WTC11 (cell line): ENCODE results near the gene COL5A1.
A peak's percentile ranks its signal among the peaks of the same experiment; 100 is the strongest.

Experiments
- CREB1 ChIP-seq: sonication (generic); formaldehyde crosslinking; IDR thresholded peaks from 2 replicates; pipeline ENCODE4 v1.8.0; 2023; ENCODE audit warnings: mild to moderate bottlenecking, missing genetic modification reagents
- ETV6 ChIP-seq: sonication (generic); formaldehyde crosslinking; IDR thresholded peaks from 2 replicates; pipeline ENCODE4 v1.8.1; 2022; ENCODE audit warnings: mild to moderate bottlenecking, missing genetic modification reagents
- JAZF1 ChIP-seq: fragments of 250-450 bp; sonication (Bioruptor Pico); IDR thresholded peaks from 2 replicates; pipeline ENCODE4 v1.9.0; 2021; ENCODE audit warnings: moderate library complexity, mild to moderate bottlenecking, inconsistent platforms
- TF ChIP-seq, protein P1 (sequence below): sonication (generic); formaldehyde crosslinking; conservative IDR thresholded peaks from 2 replicates; pipeline ENCODE4 v1.8.1; 2023; ENCODE audit warnings: mild to moderate bottlenecking, low read depth, missing genetic modification reagents, moderate library complexity
- TF ChIP-seq, protein P2 (sequence below): fragments of 200-600 bp; IDR thresholded peaks from 2 replicates; pipeline ENCODE4 v1.8.0; 2022; ENCODE audit warnings: antibody characterized with exemption

GRCh38 chr9:134663753-134664415 lies 22.3 kb downstream of the COL5A1 start:
- no peak for TF ChIP-seq CREB1 (CRISPR knock-in tag)
- TF ChIP-seq, protein P1, sequence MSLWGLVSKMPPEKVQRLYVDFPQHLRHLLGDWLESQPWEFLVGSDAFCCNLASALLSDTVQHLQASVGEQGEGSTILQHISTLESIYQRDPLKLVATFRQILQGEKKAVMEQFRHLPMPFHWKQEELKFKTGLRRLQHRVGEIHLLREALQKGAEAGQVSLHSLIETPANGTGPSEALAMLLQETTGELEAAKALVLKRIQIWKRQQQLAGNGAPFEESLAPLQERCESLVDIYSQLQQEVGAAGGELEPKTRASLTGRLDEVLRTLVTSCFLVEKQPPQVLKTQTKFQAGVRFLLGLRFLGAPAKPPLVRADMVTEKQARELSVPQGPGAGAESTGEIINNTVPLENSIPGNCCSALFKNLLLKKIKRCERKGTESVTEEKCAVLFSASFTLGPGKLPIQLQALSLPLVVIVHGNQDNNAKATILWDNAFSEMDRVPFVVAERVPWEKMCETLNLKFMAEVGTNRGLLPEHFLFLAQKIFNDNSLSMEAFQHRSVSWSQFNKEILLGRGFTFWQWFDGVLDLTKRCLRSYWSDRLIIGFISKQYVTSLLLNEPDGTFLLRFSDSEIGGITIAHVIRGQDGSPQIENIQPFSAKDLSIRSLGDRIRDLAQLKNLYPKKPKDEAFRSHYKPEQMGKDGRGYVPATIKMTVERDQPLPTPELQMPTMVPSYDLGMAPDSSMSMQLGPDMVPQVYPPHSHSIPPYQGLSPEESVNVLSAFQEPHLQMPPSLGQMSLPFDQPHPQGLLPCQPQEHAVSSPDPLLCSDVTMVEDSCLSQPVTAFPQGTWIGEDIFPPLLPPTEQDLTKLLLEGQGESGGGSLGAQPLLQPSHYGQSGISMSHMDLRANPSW (CRISPR knock-in tag): no peak
- no peak for TF ChIP-seq JAZF1 (CRISPR knock-in tag)
- TF ChIP-seq ETV6: no peak
- TF ChIP-seq, protein P2, sequence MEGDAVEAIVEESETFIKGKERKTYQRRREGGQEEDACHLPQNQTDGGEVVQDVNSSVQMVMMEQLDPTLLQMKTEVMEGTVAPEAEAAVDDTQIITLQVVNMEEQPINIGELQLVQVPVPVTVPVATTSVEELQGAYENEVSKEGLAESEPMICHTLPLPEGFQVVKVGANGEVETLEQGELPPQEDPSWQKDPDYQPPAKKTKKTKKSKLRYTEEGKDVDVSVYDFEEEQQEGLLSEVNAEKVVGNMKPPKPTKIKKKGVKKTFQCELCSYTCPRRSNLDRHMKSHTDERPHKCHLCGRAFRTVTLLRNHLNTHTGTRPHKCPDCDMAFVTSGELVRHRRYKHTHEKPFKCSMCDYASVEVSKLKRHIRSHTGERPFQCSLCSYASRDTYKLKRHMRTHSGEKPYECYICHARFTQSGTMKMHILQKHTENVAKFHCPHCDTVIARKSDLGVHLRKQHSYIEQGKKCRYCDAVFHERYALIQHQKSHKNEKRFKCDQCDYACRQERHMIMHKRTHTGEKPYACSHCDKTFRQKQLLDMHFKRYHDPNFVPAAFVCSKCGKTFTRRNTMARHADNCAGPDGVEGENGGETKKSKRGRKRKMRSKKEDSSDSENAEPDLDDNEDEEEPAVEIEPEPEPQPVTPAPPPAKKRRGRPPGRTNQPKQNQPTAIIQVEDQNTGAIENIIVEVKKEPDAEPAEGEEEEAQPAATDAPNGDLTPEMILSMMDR: 0 out of 2 replicates have a peak, but pooled peaks have one; percentile 30
